Measurements from ENCODE around the gene PPFIBP2. TPM values are rescaled to one million over a fixed set of nuclear protein-coding genes. Genes with fewer than 3 reads are reported as not detected.

The PPFIBP2 gene
- total and polyA plus RNA-seq, 10 of the 15 experiments (the other 5 are each of a cell fraction or from before 2014, with no cell fraction given), result 17.3 to 56.3 (median 39.2) TPM

DNA sequence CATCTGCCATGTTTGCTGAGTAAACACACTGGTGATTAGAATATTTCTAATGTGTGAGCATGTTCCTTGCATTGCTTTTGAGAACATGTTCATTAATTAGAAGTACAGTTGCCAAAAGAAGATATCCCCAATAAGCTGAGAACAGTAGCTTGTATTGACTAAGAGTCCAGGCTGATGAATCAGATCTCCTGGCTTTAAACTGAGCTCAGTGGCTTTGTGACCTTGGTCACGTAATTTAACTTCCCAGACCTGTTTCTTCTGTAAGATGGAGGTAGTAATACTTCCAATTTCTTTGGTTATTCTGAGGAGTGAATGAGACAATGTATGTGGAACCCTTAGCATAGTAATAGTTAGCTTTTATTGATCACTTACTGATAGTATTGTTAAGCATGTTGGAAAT, 97.6 kb downstream of the PPFIBP2 start:
- ATAC-seq, result no peak
- Histone ChIP-seq H3K79me2 (ENCODE audit: control insufficient read depth, insufficient read depth, low read length) (no peaks in the 10 kb centered on the region), H3K4me3 (no peak overlapping the region), H3K4me1 (ENCODE audit: control insufficient read depth, insufficient read depth, low read length) (peaks cover 4% of the 10 kb centered on the region; the same call in 1 of the 2 replicates), H3K36me3 (ENCODE audit: control insufficient read depth in 2 of 2, insufficient read depth in 2 of 2, low read length in 1 of 2) (peaks cover 6% of the 10 kb centered on the region in 2 experiments; a peak in 3 of 4 replicates), H3K9me3 (replicated peaks; ENCODE audit: control insufficient read depth, insufficient read depth, low read length) (no peaks in the 10 kb centered on the region), H4K20me1 (ENCODE audit: control insufficient read depth, insufficient read depth) (no peaks in the 10 kb centered on the region), H2AFZ (ENCODE audit: control insufficient read depth, low read depth, low read length) (no peak overlapping the region), H3K27me3 (replicated peaks in 1 of 2; ENCODE audit: control insufficient read depth in 2 of 2, insufficient read depth in 2 of 2, low read length in 1 of 2) (no peaks in the 10 kb centered on the region), H3K4me2 (ENCODE audit: control insufficient read depth, insufficient read depth) (no peak overlapping the region), H3K9ac (ENCODE audit: control insufficient read depth, insufficient read depth, low read length) (no peak overlapping the region), H3K27ac (ENCODE audit: control insufficient read depth, insufficient read depth) (no peak overlapping the region)
- DNase-seq (ENCODE audit: low read depth, low spot score), result no peak
- WGBS (ENCODE audit: insufficient coverage, insufficient replicate concordance, low lambda C conversion rate, missing lambda C conversion rate), result 50% methylated on average over 1 of the region's 1 CpG
- TF ChIP-seq, protein P1, sequence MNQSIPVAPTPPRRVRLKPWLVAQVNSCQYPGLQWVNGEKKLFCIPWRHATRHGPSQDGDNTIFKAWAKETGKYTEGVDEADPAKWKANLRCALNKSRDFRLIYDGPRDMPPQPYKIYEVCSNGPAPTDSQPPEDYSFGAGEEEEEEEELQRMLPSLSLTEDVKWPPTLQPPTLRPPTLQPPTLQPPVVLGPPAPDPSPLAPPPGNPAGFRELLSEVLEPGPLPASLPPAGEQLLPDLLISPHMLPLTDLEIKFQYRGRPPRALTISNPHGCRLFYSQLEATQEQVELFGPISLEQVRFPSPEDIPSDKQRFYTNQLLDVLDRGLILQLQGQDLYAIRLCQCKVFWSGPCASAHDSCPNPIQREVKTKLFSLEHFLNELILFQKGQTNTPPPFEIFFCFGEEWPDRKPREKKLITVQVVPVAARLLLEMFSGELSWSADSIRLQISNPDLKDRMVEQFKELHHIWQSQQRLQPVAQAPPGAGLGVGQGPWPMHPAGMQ (IDR thresholded peaks at IDR 0.05; ENCODE audit: borderline replicate concordance), result no peak
- TF ChIP-seq SMC3 (IDR thresholded peaks at IDR 0.05; ENCODE audit: borderline replicate concordance, low read length) (no peak), ESRRA (IDR thresholded peaks at IDR 0.05; ENCODE audit: low read length) (no peak), FOXM1 (IDR thresholded peaks at IDR 0.05; ENCODE audit: low read depth, low read length) (no peak), FOS (IDR thresholded peaks at IDR 0.05; ENCODE audit: borderline replicate concordance, extremely low read depth, insufficient read length) (no peak), JUNB (IDR thresholded peaks at IDR 0.05) (no peak), RBBP5 (conservative IDR thresholded peaks at IDR 0.05) (no peak), IRF4 (IDR thresholded peaks at IDR 0.05; ENCODE audit: low read depth, low read length) (no peak), CEBPZ (IDR thresholded peaks at IDR 0.05; ENCODE audit: low read depth, low read length) (no peak), EZH2 (IDR thresholded peaks at IDR 0.05; ENCODE audit: borderline replicate concordance, control insufficient read depth, low read depth, low read length) (no peak), RELA (IDR thresholded peaks at IDR 0.05; ENCODE audit: borderline replicate concordance, partially characterized antibody) (no peak), HDGF (IDR thresholded peaks at IDR 0.05) (no peak), ZNF274 (IDR thresholded peaks at IDR 0.05; ENCODE audit: insufficient read depth, insufficient read length) (no peak), STAT1 (conservative IDR thresholded peaks at IDR 0.05) (no peak), SRF (IDR thresholded peaks at IDR 0.05; ENCODE audit: low read depth in 2 of 2, low read length in 2 of 2) (no peak)
- TF ChIP-seq, protein P2, sequence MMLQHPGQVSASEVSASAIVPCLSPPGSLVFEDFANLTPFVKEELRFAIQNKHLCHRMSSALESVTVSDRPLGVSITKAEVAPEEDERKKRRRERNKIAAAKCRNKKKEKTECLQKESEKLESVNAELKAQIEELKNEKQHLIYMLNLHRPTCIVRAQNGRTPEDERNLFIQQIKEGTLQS (IDR thresholded peaks at IDR 0.05; ENCODE audit: borderline replicate concordance, extremely low read depth, low read depth, low read length), result no peak
- ChIA-PET SMC1A (ENCODE audit: uncharacterized antibody, unreplicated experiment) (interaction anchor here (0.7 to 1.1 kb wide), 2 partner anchors 9 to 11 kb away, joined by 3 read pairs; no protein-coding TSS in a partner anchor), RAD21 (ENCODE audit: unreplicated experiment) (no interaction called here), POLR2A (no interaction called here), CTCF (interaction anchor here (0.5 to 1.5 kb wide), 3 partner anchors 51 to 922 kb away, joined by 3 to 4 read pairs (median 3); no protein-coding TSS in a partner anchor)
- no peak for FAIRE-seq
- intact Hi-C loops (cut with micrococcal nuclease; ENCODE audit: unreplicated experiment) (no loop called here), in situ Hi-C loops (cut with MboI) (no loop called here)
- no TSS peak for BruUV-seq (replicated peaks)

Data from GM12878 (cell line).